Adipocyte (in vitro differentiated cells): Measurements from ENCODE around the gene ZDHHC6.
"Not testable (repeated sequence)": the region's sequence is repeated elsewhere in the genome, so short reads cannot be mapped to it uniquely, and the experiment has no call there.

Source experiments
- DNase-seq: peaks from one replicate; pipeline ENCODE4 v3.0.0-alpha.2; 2015; ENCODE audit warnings: low read depth
- H3K27me3 ChIP-seq: replicated peaks from 2 replicates; pipeline ENCODE4 v1.7.0; 2013; ENCODE audit warnings: mild to moderate bottlenecking, low read length, moderate library complexity; ENCODE audit not compliant: control insufficient read depth, insufficient read depth
- H3K36me3 ChIP-seq: 2 replicates; pipeline ENCODE4 v1.7.0; 2013; ENCODE audit warnings: low read length, mild to moderate bottlenecking, moderate library complexity; ENCODE audit not compliant: control insufficient read depth, insufficient read depth, severe bottlenecking
- H3K4me1 ChIP-seq: 2 replicates; pipeline ENCODE4 v1.7.0; 2013; ENCODE audit warnings: mild to moderate bottlenecking, low read length, moderate library complexity; ENCODE audit not compliant: control insufficient read depth, insufficient read depth
- H3K4me3 ChIP-seq: 2 replicates; pipeline ENCODE4 v1.7.0; 2013; ENCODE audit warnings: mild to moderate bottlenecking, low read length, moderate library complexity
- H3K9ac ChIP-seq: 2 replicates; pipeline ENCODE4 v1.7.0; 2013; ENCODE audit warnings: mild to moderate bottlenecking, low read length, moderate library complexity
- H3K9me3 ChIP-seq: 2 replicates; pipeline ENCODE4 v1.7.0; 2013; ENCODE audit warnings: mild to moderate bottlenecking, low read length, moderate library complexity; ENCODE audit not compliant: control insufficient read depth

The ZDHHC6 gene

DNA sequence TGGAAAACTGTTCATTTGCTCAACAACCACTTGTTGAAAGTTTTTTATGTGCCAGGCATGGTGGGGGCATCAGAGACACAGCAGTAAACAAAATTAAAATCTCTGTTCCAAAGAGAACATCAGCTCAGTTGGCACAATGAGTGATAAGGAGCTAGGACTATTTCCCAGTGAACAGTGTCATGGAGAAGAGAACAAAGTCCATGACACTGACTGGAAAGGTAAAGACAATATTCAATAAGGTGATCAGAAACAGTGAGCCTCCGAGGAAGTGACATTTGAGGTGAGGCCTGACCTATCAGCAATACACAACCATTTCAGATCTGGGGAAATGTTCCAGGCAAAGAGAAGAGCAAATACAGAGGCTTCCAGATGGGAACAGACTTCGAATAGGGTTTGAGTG lies 58.2 kb downstream of the ZDHHC6 start:
- H3K9me3 ChIP-seq: no peaks in the 10 kb centered on the region
- H3K9ac ChIP-seq: no peak overlapping the region
- peaks cover 31% of the 10 kb centered on the region for H3K4me1 ChIP-seq
- no peaks in the 10 kb centered on the region for H3K27me3 ChIP-seq
- DNase-seq: no peak
- no peaks in the 10 kb centered on the region for H3K36me3 ChIP-seq
- H3K4me3 ChIP-seq: no peak overlapping the region

GRCh38 chr10:112388056-112388455 lies 58.7 kb downstream of the ZDHHC6 start:
- H3K9ac ChIP-seq, H3K27me3 ChIP-seq, H3K4me3 ChIP-seq, H3K9me3 ChIP-seq, DNase-seq, H3K36me3 ChIP-seq: not testable (repeated sequence)
- H3K4me1 ChIP-seq: peaks cover 36% of the 10 kb centered on the region

DNA sequence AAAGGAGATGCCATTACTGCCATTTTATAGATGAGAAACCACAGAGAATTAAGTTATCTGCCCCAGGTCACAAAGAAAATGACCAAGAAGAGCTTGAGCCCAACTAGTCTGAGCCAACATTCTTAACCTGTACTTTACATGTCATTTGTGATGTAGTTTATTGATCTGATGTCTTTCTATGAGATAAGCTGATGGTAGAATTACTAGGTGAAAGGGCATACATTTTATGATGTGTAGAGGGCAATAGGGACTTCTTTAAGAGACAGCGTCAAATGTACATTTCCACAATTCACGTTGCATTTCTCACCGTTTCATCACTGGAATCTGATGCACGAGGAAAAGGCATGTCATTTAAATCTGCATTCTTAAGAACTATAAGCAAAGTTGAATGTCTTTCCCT lies 61.5 kb downstream of the ZDHHC6 start:
- H3K9me3 ChIP-seq: no peaks in the 10 kb centered on the region
- H3K4me1 ChIP-seq: peaks cover 45% of the 10 kb centered on the region
- H3K9ac ChIP-seq: no peak overlapping the region
- no peak overlapping the region for H3K4me3 ChIP-seq
- H3K36me3 ChIP-seq: peaks cover 9% of the 10 kb centered on the region
- H3K27me3 ChIP-seq: no peaks in the 10 kb centered on the region
- no peak for DNase-seq

DNA sequence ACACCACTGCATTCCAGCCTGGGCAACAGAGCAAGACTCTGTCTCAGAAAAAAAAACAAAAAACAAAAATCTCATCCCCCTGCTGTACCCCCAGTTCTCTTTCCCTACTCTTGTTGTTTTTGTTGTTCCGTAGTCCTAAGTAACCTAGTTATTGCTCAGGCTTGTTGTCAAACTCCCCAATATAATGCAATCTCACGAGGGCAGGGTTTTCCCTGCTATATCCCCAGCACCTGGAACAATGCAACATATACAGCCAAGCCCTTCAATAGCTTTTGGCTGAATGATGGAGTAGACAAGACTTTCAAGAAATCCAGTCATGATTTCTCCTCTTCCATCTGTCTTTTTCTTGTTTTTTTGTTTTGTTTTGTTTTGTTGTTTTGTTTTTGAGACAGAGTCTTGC lies 62.6 kb downstream of the ZDHHC6 start:
- H3K9ac ChIP-seq: no peak overlapping the region
- no peaks in the 10 kb centered on the region for H3K9me3 ChIP-seq
- no peak overlapping the region for H3K4me3 ChIP-seq
- peaks cover 47% of the 10 kb centered on the region for H3K4me1 ChIP-seq
- peaks cover 9% of the 10 kb centered on the region for H3K36me3 ChIP-seq
- no peak for DNase-seq
- H3K27me3 ChIP-seq: no peaks in the 10 kb centered on the region

DNA sequence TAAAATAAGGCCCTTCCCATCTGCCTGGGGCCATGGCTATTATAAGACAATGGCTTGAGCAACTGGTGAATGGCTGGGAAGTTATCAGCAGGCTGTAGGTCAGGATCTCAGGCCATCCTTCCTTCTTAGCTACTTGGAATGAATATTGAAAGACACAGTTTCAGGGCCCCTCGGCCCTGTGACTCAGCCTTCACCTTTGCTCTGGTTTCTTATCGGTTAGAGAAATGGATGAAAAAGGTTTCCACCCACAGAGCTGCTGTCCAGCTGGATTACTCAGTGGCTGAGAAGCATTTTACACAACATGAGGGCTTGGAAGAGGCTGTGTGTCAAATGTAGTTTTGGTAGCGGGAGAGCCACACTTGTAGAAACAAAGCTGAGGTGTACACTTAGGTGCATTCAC lies 63.4 kb downstream of the ZDHHC6 start:
- H3K9me3 ChIP-seq: no peaks in the 10 kb centered on the region
- peak overlapping the region; percentile 52 for H3K4me3 ChIP-seq
- peak; percentile 19 for DNase-seq
- H3K36me3 ChIP-seq: peaks cover 9% of the 10 kb centered on the region
- H3K9ac ChIP-seq: peak overlapping the region; percentile 53
- H3K4me1 ChIP-seq: peaks cover 48% of the 10 kb centered on the region
- H3K27me3 ChIP-seq: no peaks in the 10 kb centered on the region

- Histone ChIP-seq H3K4me3 (peak overlapping the region; percentile 52), H3K4me1 (peaks cover 45% of the 10 kb centered on the region), H3K9me3 (no peaks in the 10 kb centered on the region), H3K9ac (peak overlapping the region; percentile 15), H3K27me3 (no peaks in the 10 kb centered on the region), H3K36me3 (peaks cover 9% of the 10 kb centered on the region)
- no peak for DNase-seq
Observed at GRCh38 chr10:112382515-112383235, 64.0 kb downstream of the ZDHHC6 start.
